ENCODE results near the gene MAST4. TPM values are rescaled to one million over a fixed set of nuclear protein-coding genes. Genes with fewer than 3 reads are reported as not detected.

Gene MAST4
- polyA plus RNA-seq, 1 experiment, result 11.6 TPM

DNA sequence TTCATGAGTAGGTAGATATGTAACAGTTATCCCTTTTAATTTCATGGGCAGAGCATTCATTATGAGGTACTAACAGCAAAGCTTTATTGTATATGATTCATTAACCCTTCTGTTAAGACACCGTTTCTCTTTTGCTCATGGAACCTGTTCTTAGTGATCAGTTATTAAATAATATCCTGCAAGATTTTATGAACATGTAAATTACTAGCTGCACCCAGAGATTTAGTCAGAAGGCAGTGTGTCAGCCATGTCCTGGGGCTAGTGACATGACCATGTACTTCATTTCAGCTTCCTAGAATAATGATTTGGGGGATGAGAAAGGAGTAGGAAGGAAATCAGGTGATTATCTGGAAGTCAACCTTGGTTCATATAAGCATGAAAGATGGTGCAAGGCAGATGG is 7.0 kb downstream of the MAST4 start:
- Histone ChIP-seq H3K27ac (ENCODE audit: low read depth, low read length) (no peak overlapping the region), H3K27me3 (ENCODE audit: control insufficient read depth, insufficient read depth, low read length) (peaks cover 12% of the 10 kb centered on the region), H3K4me3 (ENCODE audit: low read depth, low read length) (no peak overlapping the region), H3K9me3 (ENCODE audit: control insufficient read depth, insufficient read depth, low read length) (no peaks in the 10 kb centered on the region)
- ChIA-PET POLR2A (no interaction called here), CTCF (no interaction called here)
- DNase-seq (ENCODE audit: low read depth, low spot score), result no peak
- TF ChIP-seq CTCF (IDR thresholded peaks at IDR 0.05; ENCODE audit: low read depth, low read length), result no peak

- ChIA-PET POLR2A (no interaction called here), CTCF (no interaction called here)
- Histone ChIP-seq H3K27ac (ENCODE audit: low read depth, low read length) (no peak overlapping the region), H3K27me3 (ENCODE audit: control insufficient read depth, insufficient read depth, low read length) (peaks cover 6% of the 10 kb centered on the region), H3K9me3 (ENCODE audit: control insufficient read depth, insufficient read depth, low read length) (no peaks in the 10 kb centered on the region), H3K4me3 (ENCODE audit: low read depth, low read length) (no peak overlapping the region)
- no peak for TF ChIP-seq CTCF (IDR thresholded peaks at IDR 0.05; ENCODE audit: low read depth, low read length)
- DNase-seq (ENCODE audit: low read depth, low spot score), result no peak
These were observed 7.7 kb downstream of the MAST4 start for GRCh38 chr5:66603881-66604280.

GRCh38 chr5:66606713-66607112 is 10.5 kb downstream of the MAST4 start:
- TF ChIP-seq CTCF (IDR thresholded peaks at IDR 0.05; ENCODE audit: low read depth, low read length), result no peak
- H3K27ac ChIP-seq (ENCODE audit: low read depth, low read length), result no peak overlapping the region
- no peak overlapping the region for H3K4me3 ChIP-seq (ENCODE audit: low read depth, low read length)
- no peak for DNase-seq (ENCODE audit: low read depth, low spot score)
- ChIA-PET POLR2A (no interaction called here), CTCF (no interaction called here)
- H3K27me3 ChIP-seq (ENCODE audit: control insufficient read depth, insufficient read depth, low read length), result no peaks in the 10 kb centered on the region
- H3K9me3 ChIP-seq (ENCODE audit: control insufficient read depth, insufficient read depth, low read length), result no peaks in the 10 kb centered on the region

GRCh38 chr5:66608501-66608900 is 12.3 kb downstream of the MAST4 start:
- TF ChIP-seq CTCF (IDR thresholded peaks at IDR 0.05; ENCODE audit: low read depth, low read length), result no peak
- ChIA-PET POLR2A (no interaction called here), CTCF (no interaction called here)
- H3K4me3 ChIP-seq (ENCODE audit: low read depth, low read length), result no peak overlapping the region
- DNase-seq (ENCODE audit: low read depth, low spot score), result no peak
- no peak overlapping the region for H3K27ac ChIP-seq (ENCODE audit: low read depth, low read length)
- H3K9me3 ChIP-seq (ENCODE audit: control insufficient read depth, insufficient read depth, low read length), result no peaks in the 10 kb centered on the region
- no peaks in the 10 kb centered on the region for H3K27me3 ChIP-seq (ENCODE audit: control insufficient read depth, insufficient read depth, low read length)

- Histone ChIP-seq H3K27me3 (ENCODE audit: control insufficient read depth, insufficient read depth, low read length) (no peaks in the 10 kb centered on the region), H3K4me3 (ENCODE audit: low read depth, low read length) (no peak overlapping the region), H3K9me3 (ENCODE audit: control insufficient read depth, insufficient read depth, low read length) (no peaks in the 10 kb centered on the region), H3K27ac (ENCODE audit: low read depth, low read length) (no peak overlapping the region)
- no peak for DNase-seq (ENCODE audit: low read depth, low spot score)
- TF ChIP-seq CTCF (IDR thresholded peaks at IDR 0.05; ENCODE audit: low read depth, low read length), result no peak
- POLR2A ChIA-PET, result no interaction called here
- CTCF ChIA-PET, result no interaction called here
These were observed 13.4 kb downstream of the MAST4 start for GRCh38 chr5:66609615-66610014.
